Activated naive CD8-positive, alpha-beta T cell treated with anti-CD3 and anti-CD28 coated beads, Interleukin-2, amount 10 ng/mL, durations not matched to agents 7 days and 5 days (primary cell): ENCODE measurements around the gene MMP17. TPM values are rescaled to one million over a fixed set of nuclear protein-coding genes. Genes with fewer than 3 reads are reported as not detected.

Experiments used
- ATAC-seq: fragments of 150-1000 bp; cut with Tn5 transposase; one replicate; pipeline ENCODE4 v1.10.0; 2021; ENCODE audit warnings: low read depth, moderate library complexity
- POLR2A ChIA-PET: fragments of 350-600 bp; sonication (Branson Sonifier 250); formaldehyde crosslinking; loops from one replicate; lab custom pipeline; 2021; ENCODE audit warnings: antibody characterized with exemption; lab: Charles Lee
- DNase-seq: peaks from one replicate; pipeline ENCODE4 v3.0.0; 2021
- H3K27ac Mint-ChIP-seq: one replicate; pipeline ENCODE4 v1.8.0; 2022; ENCODE audit warnings: mild to moderate bottlenecking, mixed read lengths
- H3K27me3 Mint-ChIP-seq: one replicate; pipeline ENCODE4 v1.8.0; 2022; ENCODE audit warnings: mild to moderate bottlenecking, moderate library complexity, mixed read lengths
- H3K36me3 Mint-ChIP-seq: one replicate; pipeline ENCODE4 v1.8.0; 2021; ENCODE audit warnings: mild to moderate bottlenecking, mixed read lengths
- H3K4me1 Mint-ChIP-seq: one replicate; pipeline ENCODE4 v1.8.0; 2021; ENCODE audit warnings: mixed read lengths
- H3K4me3 Mint-ChIP-seq: one replicate; pipeline ENCODE4 v1.8.0; 2022; ENCODE audit warnings: mild to moderate bottlenecking, moderate library complexity, mixed read lengths
- H3K9me3 Mint-ChIP-seq: one replicate; pipeline ENCODE4 v1.8.0; 2021; ENCODE audit warnings: mixed read lengths
- total RNA-seq, 2 experiments: library from RNA; stranded (reverse); gene quantifications; one replicate each; pipeline ENCODE4 v1.2.3, GENCODE V29; 2021

MMP17 gene
- total RNA-seq, 2 experiments from 2014 or later: 0.36 to 0.54 TPM

DNA sequence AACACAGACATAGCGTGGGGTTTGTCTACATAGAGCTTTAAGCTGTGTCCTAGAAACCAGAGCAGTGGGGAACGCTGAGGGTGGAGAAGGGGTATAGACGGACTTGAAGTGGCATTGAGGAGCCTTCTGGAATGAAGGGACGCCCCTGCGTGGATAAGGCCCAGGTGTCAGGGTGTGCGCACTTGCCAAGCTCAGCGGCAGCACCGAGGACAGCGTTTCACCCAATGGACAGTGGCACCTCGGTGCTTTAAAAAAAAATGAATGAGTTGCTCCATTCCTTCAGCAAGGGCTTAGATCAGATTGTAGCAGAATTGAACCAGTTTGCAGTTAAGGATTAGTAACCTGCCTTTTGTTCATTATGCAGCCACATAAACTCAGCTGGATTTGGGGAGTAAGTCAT, 33.6 kb upstream of the MMP17 start:
- no peak for DNase-seq
- no peak overlapping the region for H3K4me3 Mint-ChIP-seq
- H3K4me1 Mint-ChIP-seq: no peaks in the 10 kb centered on the region
- no peaks in the 10 kb centered on the region for H3K9me3 Mint-ChIP-seq
- H3K36me3 Mint-ChIP-seq: peaks cover 12% of the 10 kb centered on the region
- H3K27ac Mint-ChIP-seq: no peak overlapping the region
- no peaks in the 10 kb centered on the region for H3K27me3 Mint-ChIP-seq
- POLR2A ChIA-PET: interaction anchor here (0.6 kb wide), 1 partner anchor 14 kb away, joined by 5 read pairs; no protein-coding TSS in a partner anchor
- no peak for ATAC-seq

DNA sequence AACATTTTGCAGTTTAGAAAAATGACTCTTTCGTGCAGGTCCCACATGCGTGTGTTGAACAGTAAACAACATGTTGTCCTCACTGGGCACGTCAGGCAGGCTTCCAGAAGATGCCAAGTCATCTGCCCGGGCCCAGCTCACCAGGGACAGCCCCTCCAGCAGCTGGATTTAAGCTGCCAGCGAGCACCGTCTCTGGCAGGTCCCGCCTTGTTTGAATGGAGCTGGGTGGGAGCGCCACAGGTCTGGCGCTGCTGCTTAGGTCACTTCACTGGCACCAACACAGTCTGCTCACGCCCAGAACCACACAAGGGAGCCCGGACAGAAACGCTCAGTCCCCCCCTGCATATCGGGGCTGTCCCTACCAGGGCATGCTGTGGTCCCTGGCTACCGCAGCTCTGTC, 33.1 kb upstream of the MMP17 start:
- no peaks in the 10 kb centered on the region for H3K9me3 Mint-ChIP-seq
- no peak for ATAC-seq
- no peak overlapping the region for H3K4me3 Mint-ChIP-seq
- H3K4me1 Mint-ChIP-seq: no peaks in the 10 kb centered on the region
- H3K27ac Mint-ChIP-seq: no peak overlapping the region
- no peaks in the 10 kb centered on the region for H3K27me3 Mint-ChIP-seq
- POLR2A ChIA-PET: interaction anchor here (0.6 kb wide), 1 partner anchor 13 kb away, joined by 5 read pairs; no protein-coding TSS in a partner anchor
- peaks cover 7% of the 10 kb centered on the region for H3K36me3 Mint-ChIP-seq
- DNase-seq: no peak

DNA sequence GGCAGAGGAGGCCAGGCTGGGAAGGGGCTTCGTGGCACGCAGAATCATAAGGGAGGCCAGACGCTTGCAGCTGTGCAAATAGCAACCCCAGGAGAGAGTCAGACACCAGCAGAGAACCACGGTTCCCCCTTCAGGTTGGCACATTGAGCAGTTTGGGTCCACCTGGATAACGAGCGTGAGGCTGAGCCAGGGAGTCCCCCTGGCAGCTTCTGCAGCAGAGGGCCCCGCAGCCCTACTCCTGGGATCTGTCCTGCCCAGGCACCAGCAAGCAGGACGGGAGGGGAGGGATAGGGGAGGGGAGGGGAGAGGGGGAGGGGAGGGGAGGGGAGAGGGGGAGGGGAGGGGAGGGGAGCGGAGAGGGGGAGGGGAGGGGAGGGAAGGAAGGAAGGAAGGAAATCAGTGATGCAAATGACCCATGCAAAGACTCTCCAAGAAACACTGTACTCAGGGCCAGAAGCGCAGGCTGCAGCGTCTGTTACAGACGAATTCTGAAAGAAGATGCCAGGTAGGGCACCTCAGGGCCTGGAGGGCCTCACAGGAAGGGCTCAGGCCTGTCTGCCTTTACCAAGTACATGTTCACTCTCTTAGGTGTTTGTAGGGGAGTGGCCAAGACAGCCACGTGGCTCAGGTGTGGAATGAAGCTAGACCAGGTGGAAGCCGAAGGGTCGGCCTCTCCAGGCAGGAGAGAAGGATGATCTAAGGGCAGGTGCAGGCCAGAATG, 32.3 kb upstream of the MMP17 start:
- POLR2A ChIA-PET: no interaction called here
- ATAC-seq (no peak), DNase-seq (no peak)
- Mint-ChIP-seq H3K4me1 (no peaks in the 10 kb centered on the region), H3K36me3 (peaks cover 9% of the 10 kb centered on the region), H3K27ac (peak overlapping the region; percentile 28), H3K4me3 (no peak overlapping the region), H3K9me3 (no peaks in the 10 kb centered on the region), H3K27me3 (no peaks in the 10 kb centered on the region)

GRCh38 chr12:131796411-131796736, 31.8 kb upstream of the MMP17 start:
- no peaks in the 10 kb centered on the region for H3K27me3 Mint-ChIP-seq
- H3K27ac Mint-ChIP-seq: no peak overlapping the region
- POLR2A ChIA-PET: no interaction called here

DNA sequence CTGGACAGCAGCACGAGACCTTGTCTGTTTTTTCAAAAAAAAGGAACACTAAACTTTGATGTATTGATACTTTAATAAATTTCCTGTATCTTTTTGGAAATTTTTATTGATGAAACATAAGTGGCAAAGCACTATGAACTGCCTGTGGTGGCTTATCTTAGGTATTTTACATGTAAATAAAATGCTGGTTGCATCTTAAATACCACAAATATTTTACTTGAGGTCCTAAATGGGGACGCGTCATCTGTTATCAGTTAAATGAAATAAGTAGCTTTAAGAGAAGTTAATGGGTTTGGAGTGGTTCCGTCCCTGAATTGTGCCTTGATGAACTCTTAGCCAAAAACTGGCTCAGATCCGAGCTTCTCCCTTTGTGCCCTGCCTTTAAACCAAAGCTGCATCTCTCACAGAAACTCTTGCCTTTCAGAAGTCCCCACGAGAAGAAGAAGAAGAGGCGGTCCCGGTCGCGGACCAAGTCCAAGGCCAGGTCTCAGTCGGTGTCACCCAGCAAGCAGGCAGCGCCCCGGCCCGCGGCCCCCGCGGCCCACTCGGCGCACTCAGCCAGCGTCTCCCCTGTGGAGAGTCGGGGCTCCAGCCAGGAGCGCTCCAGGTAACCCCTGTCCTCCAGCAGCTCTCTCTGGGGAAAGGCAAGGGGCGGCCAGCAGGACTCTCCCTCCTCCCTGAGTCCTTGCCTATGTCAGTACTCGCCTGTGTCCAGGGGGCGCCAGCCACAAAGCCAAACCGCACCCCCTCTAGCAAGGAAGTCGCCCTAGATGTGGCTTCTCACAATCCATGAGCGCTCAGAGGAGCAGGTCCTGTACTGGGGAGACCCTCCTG, 31.2 kb upstream of the MMP17 start:
- peak; percentile 17 for ATAC-seq
- H3K36me3 Mint-ChIP-seq: peaks cover 12% of the 10 kb centered on the region
- no peaks in the 10 kb centered on the region for H3K9me3 Mint-ChIP-seq
- POLR2A ChIA-PET: no interaction called here
- no peaks in the 10 kb centered on the region for H3K4me1 Mint-ChIP-seq
- H3K27me3 Mint-ChIP-seq: no peaks in the 10 kb centered on the region
- DNase-seq: no peak
- H3K4me3 Mint-ChIP-seq: no peak overlapping the region
- H3K27ac Mint-ChIP-seq: no peak overlapping the region

More at GRCh38 chr12:131796411-131796736, 31.8 kb upstream of the MMP17 start:
- Mint-ChIP-seq H3K4me1 (no peaks in the 10 kb centered on the region), H3K4me3 (no peak overlapping the region), H3K36me3 (peaks cover 11% of the 10 kb centered on the region), H3K9me3 (no peaks in the 10 kb centered on the region)
- DNase-seq (no peak), ATAC-seq (no peak)

DNA sequence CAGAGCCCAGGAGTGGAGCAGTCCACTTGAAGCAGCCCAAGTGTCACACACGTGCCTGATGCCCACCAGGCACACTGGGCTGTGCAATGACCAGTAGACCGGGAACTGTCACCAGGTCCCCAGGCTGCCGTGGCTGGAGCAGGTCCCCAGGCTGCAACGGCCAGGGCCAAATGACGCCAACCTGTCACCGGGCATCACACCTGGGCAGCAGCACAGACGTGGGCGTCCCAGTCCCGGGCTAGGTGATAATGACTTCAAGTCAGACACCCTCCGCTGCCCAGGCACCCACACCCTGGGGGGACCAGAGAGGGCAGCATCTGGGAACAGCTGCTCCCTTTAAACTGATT, 30.6 kb upstream of the MMP17 start:
- Mint-ChIP-seq H3K27ac (no peak overlapping the region), H3K9me3 (no peaks in the 10 kb centered on the region), H3K36me3 (peaks cover 14% of the 10 kb centered on the region), H3K27me3 (no peaks in the 10 kb centered on the region), H3K4me3 (no peak overlapping the region), H3K4me1 (no peaks in the 10 kb centered on the region)
- POLR2A ChIA-PET: no interaction called here
- ATAC-seq (no peak), DNase-seq (no peak)

DNA sequence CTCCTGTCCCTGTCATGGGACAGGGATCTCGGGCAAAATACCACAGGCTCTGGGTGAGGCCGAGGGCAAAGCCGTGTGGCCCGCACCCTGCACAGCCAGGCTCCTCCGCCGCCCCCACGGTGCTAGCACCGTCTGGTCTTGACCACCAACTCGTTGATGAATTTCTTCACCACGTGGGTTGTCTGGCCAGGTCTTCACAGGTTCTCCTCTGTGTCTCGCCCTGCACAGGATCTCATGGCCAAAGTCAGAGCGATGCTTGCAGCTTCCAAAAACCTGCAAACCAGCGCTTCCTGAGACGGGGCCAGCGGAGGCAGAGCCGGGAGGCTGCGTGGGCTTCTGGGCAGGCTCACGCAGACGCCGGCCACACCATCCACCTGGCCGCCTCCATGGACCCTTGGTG, 29.0 kb upstream of the MMP17 start:
- Mint-ChIP-seq H3K9me3 (no peaks in the 10 kb centered on the region), H3K27me3 (no peaks in the 10 kb centered on the region), H3K4me3 (no peak overlapping the region), H3K36me3 (peaks cover 16% of the 10 kb centered on the region), H3K27ac (no peak overlapping the region), H3K4me1 (no peaks in the 10 kb centered on the region)
- ATAC-seq: no peak
- POLR2A ChIA-PET: no interaction called here
- DNase-seq: no peak

GRCh38 chr12:131799828-131800593, 28.2 kb upstream of the MMP17 start:
- H3K4me3 Mint-ChIP-seq: no peak overlapping the region
- H3K36me3 Mint-ChIP-seq: peaks cover 16% of the 10 kb centered on the region
- DNase-seq (no peak), ATAC-seq (no peak)
- no peaks in the 10 kb centered on the region for H3K9me3 Mint-ChIP-seq
- POLR2A ChIA-PET: no interaction called here
- no peaks in the 10 kb centered on the region for H3K4me1 Mint-ChIP-seq
- no peaks in the 10 kb centered on the region for H3K27me3 Mint-ChIP-seq
- no peak overlapping the region for H3K27ac Mint-ChIP-seq

- H3K9me3 Mint-ChIP-seq: no peaks in the 10 kb centered on the region
- DNase-seq (no peak), ATAC-seq (no peak)
- no peaks in the 10 kb centered on the region for H3K27me3 Mint-ChIP-seq
- H3K27ac Mint-ChIP-seq: no peak overlapping the region
- POLR2A ChIA-PET: no interaction called here
- peaks cover 16% of the 10 kb centered on the region for H3K36me3 Mint-ChIP-seq
- no peaks in the 10 kb centered on the region for H3K4me1 Mint-ChIP-seq
- H3K4me3 Mint-ChIP-seq: no peak overlapping the region
These were observed 27.5 kb upstream of the MMP17 start for GRCh38 chr12:131800594-131801135.

- Mint-ChIP-seq H3K9me3 (no peaks in the 10 kb centered on the region), H3K27me3 (no peaks in the 10 kb centered on the region), H3K36me3 (peaks cover 16% of the 10 kb centered on the region), H3K4me3 (no peak overlapping the region), H3K27ac (no peak overlapping the region), H3K4me1 (no peaks in the 10 kb centered on the region)
- DNase-seq (no peak), ATAC-seq (no peak)
- POLR2A ChIA-PET: no interaction called here
These were observed 26.8 kb upstream of the MMP17 start for GRCh38 chr12:131801254-131801866.

DNA sequence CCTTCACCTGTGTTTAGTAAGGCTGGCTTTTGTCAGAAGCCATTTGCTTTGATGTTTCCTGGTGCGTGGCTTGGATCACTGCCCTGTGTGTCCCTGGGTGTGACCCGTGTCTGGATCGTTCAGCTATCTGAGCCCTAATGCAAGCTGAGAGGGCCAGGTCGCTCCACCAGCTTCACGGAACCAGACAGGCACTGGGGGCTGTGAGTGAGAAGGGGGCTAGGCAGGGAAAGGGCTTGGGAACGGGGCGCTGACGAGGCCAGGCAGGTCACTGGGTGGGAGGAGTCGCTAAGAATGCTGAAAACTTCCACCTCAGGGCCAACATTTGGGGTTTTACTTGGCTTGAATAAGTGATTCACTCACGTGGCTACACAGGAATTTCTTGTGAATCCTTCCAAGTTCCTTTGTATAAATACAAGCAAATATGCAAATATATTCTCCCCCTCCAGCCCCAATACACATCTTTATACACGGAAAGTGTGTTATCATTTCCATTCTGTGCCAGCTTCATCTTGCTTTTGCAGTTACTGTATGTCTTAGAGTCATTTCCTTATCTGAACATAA, 24.2 kb upstream of the MMP17 start:
- POLR2A ChIA-PET: no interaction called here
- Mint-ChIP-seq H3K27me3 (no peaks in the 10 kb centered on the region), H3K4me3 (no peak overlapping the region), H3K4me1 (peaks cover 1% of the 10 kb centered on the region), H3K9me3 (no peaks in the 10 kb centered on the region), H3K36me3 (peaks cover 14% of the 10 kb centered on the region), H3K27ac (no peak overlapping the region)
- ATAC-seq (no peak), DNase-seq (no peak)

GRCh38 chr12:131805421-131805820, 22.8 kb upstream of the MMP17 start:
- no peak for DNase-seq
- POLR2A ChIA-PET: no interaction called here

GRCh38 chr12:131806674-131807073, 21.5 kb upstream of the MMP17 start:
- H3K4me3 Mint-ChIP-seq: no peak overlapping the region
- POLR2A ChIA-PET: no interaction called here
- peaks cover 7% of the 10 kb centered on the region for H3K36me3 Mint-ChIP-seq
- no peaks in the 10 kb centered on the region for H3K27me3 Mint-ChIP-seq
- no peaks in the 10 kb centered on the region for H3K9me3 Mint-ChIP-seq
- no peak overlapping the region for H3K27ac Mint-ChIP-seq
- DNase-seq: no peak
- H3K4me1 Mint-ChIP-seq: peaks cover 1% of the 10 kb centered on the region
- no peak for ATAC-seq

More at GRCh38 chr12:131805421-131805820, 22.8 kb upstream of the MMP17 start:
- no peaks in the 10 kb centered on the region for H3K9me3 Mint-ChIP-seq
- H3K27ac Mint-ChIP-seq: no peak overlapping the region
- H3K4me3 Mint-ChIP-seq: no peak overlapping the region
- no peak for ATAC-seq
- H3K36me3 Mint-ChIP-seq: peaks cover 14% of the 10 kb centered on the region
- no peaks in the 10 kb centered on the region for H3K27me3 Mint-ChIP-seq
- peaks cover 1% of the 10 kb centered on the region for H3K4me1 Mint-ChIP-seq
